HepG2 (cell line): ENCODE measurements around the gene HOXA10. TPM values are rescaled to one million over a fixed set of nuclear protein-coding genes. Genes with fewer than 3 reads are reported as not detected.

Source experiments
- ATAC-seq: fragments of 200-7000 bp; cut with Tn5 transposase; 3 replicates; pipeline ENCODE4 v1.9.1; 2020; ENCODE audit warnings: mild to moderate bottlenecking, moderate library complexity
- BruUV-seq: library from RNA; stranded (reverse); fragments of 400-500 nt; replicated peaks from 2 replicates; lab custom pipeline; 2021; lab: Mats Ljungman, UMichigan
- CTCF ChIA-PET: fragments of 300-600 bp; formaldehyde crosslinking; extraction: SDS; loops from one replicate; lab custom pipeline; 2021; ENCODE audit warnings: low total read pairs, inconsistent platforms, low intra/inter-chr PET ratio; lab: Yijun Ruan, JAX
- POLR2A ChIA-PET: fragments of 350-600 bp; sonication (Branson Sonifier 250); formaldehyde crosslinking; loops from one replicate; lab custom pipeline; 2020; ENCODE audit warnings: antibody characterized with exemption, inconsistent platforms; lab: Yijun Ruan, JAX
- DNase-seq: peaks from one replicate; pipeline ENCODE4 v3.0.0-alpha.2; 2015; ENCODE audit warnings: low spot score
- FAIRE-seq: peaks from 3 replicates; lab custom pipeline; 2011; peaks lifted over from hg19 to GRCh38; lab: Jason Lieb, UNC
- H2AFZ ChIP-seq: one replicate; pipeline ENCODE4 v1.6.1; 2011; ENCODE audit warnings: low read length, inconsistent platforms
- H3K27ac ChIP-seq: fragments of 300-600 bp; 3 replicates; pipeline ENCODE4 v1.8.0; 2011; ENCODE audit warnings: mixed run types, mild to moderate bottlenecking, mixed read lengths, low read length, inconsistent platforms; ENCODE audit not compliant: insufficient read depth; ENCODE audit errors: extremely low read length
- H3K27me3 ChIP-seq, 2 experiments: fragments of 200-600 bp in 1 of 2; 2 replicates in 1 of 2; 3 replicates in 1 of 2; pipeline versions ENCODE4 v1.6.0 to v1.8.0; 2011; ENCODE audit warnings: low read length in 2 of 2, mild to moderate bottlenecking in 2 of 2, moderate library complexity in 2 of 2, inconsistent platforms in 1 of 2; ENCODE audit not compliant: insufficient read depth in 2 of 2, control insufficient read depth in 1 of 2
- H3K36me3 ChIP-seq, 2 experiments: fragments of 200-600 bp in 1 of 2; replicated peaks in 1 of 2; 2 replicates in 1 of 2; 3 replicates in 1 of 2; pipeline versions ENCODE4 v1.5.1 to v1.8.0; 2011; ENCODE audit warnings: low read length in 2 of 2, inconsistent platforms in 1 of 2; ENCODE audit not compliant: insufficient read depth in 2 of 2, control insufficient read depth in 1 of 2
- H3K4me1 ChIP-seq: 2 replicates; pipeline ENCODE4 v1.5.1; 2012; ENCODE audit warnings: low read length, inconsistent platforms; ENCODE audit not compliant: insufficient read depth
- H3K4me2 ChIP-seq: 2 replicates; pipeline ENCODE4 v1.6.0; 2011; ENCODE audit warnings: low read depth, low read length, inconsistent platforms
- H3K4me3 ChIP-seq, 3 experiments: fragments of 200-600 bp in 1 of 3; sonication (generic), shearing (Covaris generic) in 1 of 3; replicated peaks in 1 of 3; 2 replicates each; pipeline ENCODE4 v1.5.1; 2011 to 2016; ENCODE audit warnings: low read length in 3 of 3, inconsistent platforms in 2 of 3, low read depth in 2 of 3, mild to moderate bottlenecking in 2 of 3, control low read depth in 1 of 3, mixed read lengths in 1 of 3; ENCODE audit not compliant: insufficient read depth in 1 of 3
- H3K79me2 ChIP-seq: one replicate; pipeline ENCODE4 v1.6.1; 2011; ENCODE audit warnings: low read length, inconsistent platforms; ENCODE audit not compliant: insufficient read depth
- H3K9ac ChIP-seq: 2 replicates; pipeline ENCODE4 v1.6.0; 2011; ENCODE audit warnings: mild to moderate bottlenecking, low read depth, low read length, inconsistent platforms; ENCODE audit not compliant: insufficient read depth
- H3K9me3 ChIP-seq: 2 replicates; pipeline ENCODE4 v1.5.1; 2012; ENCODE audit warnings: mild to moderate bottlenecking, low read length
- H4K20me1 ChIP-seq: 2 replicates; pipeline ENCODE4 v1.6.0; 2011; ENCODE audit warnings: inconsistent platforms, mild to moderate bottlenecking, low read length, moderate library complexity; ENCODE audit not compliant: insufficient read depth
- ATF7 ChIP-seq, 2 experiments: fragments of 450-650 bp in 1 of 2; sonication (generic) in 1 of 2; formaldehyde crosslinking in 1 of 2; IDR thresholded peaks; 2 replicates each; pipeline versions ENCODE4 v1.4.0 to v1.6.1; 2016 to 2020; ENCODE audit warnings: antibody characterized with exemption in 1 of 2, mild to moderate bottlenecking in 1 of 2, missing genetic modification reagents in 1 of 2
- BCLAF1 ChIP-seq: fragments of 450-650 bp; IDR thresholded peaks from 2 replicates; pipeline ENCODE4 v1.6.1; 2017; ENCODE audit warnings: mild to moderate bottlenecking
- CENPX ChIP-seq: sonication (generic); formaldehyde crosslinking; IDR thresholded peaks from 2 replicates; pipeline ENCODE4 v1.9.0; 2021; ENCODE audit warnings: mild to moderate bottlenecking, missing genetic modification reagents, moderate library complexity
- IKZF5 ChIP-seq: IDR thresholded peaks from 2 replicates; pipeline ENCODE4 v1.6.1; 2018; ENCODE audit warnings: missing genetic modification reagents, mild to moderate bottlenecking, missing compliant biosample characterization
- KDM4B ChIP-seq: sonication (generic); formaldehyde crosslinking; IDR thresholded peaks from 2 replicates; pipeline ENCODE4 v1.4.0; 2020; ENCODE audit warnings: missing genetic modification reagents
- MAFF ChIP-seq: IDR thresholded peaks from 2 replicates; pipeline ENCODE4 v1.6.1; 2011; ENCODE audit warnings: low read depth, low read length, improper control_type of control experiment
- U2AF2 ChIP-seq: fragments of 200-400 bp; formaldehyde crosslinking; IDR thresholded peaks from 2 replicates; pipeline ENCODE4 v1.6.1; 2017; ENCODE audit warnings: low read depth, mild to moderate bottlenecking, low read length
- ZNF709 ChIP-seq: sonication (generic); formaldehyde crosslinking; IDR thresholded peaks from 2 replicates; pipeline ENCODE4 v1.5.0; 2020; ENCODE audit warnings: mild to moderate bottlenecking, missing genetic modification reagents
- WGBS: methylation state at CpG from one replicate; pipeline ENCODE4 v1.1.6; 2017; ENCODE audit warnings: low lambda C conversion rate; 5-methylcytosine and 5-hydroxymethylcytosine counted together
- in situ Hi-C: cut with HindIII; loops from 2 replicates; pipeline ENCODE4 v1.10.0; 2017; ENCODE audit warnings: low pct_unique_long_range_greater_than_20kb; ENCODE audit not compliant: extremely low pct_ligation_motif_present
- intact Hi-C: fragments of 100-400 bp; cut with micrococcal nuclease; formaldehyde crosslinking; loops from one replicate; pipeline ENCODE4 v1.10.0; 2022; ENCODE audit not compliant: unreplicated experiment
- polyA plus RNA-seq, 8 experiments: library from polyadenylated mRNA; depleted of rRNA in 3 of 8; stranded (reverse) in 7 of 8; unstranded in 1 of 8; fragments of >200 nt; fragmentation: Illumina TruSeq in 4 of 8; extraction: Trizol in 4 of 8; gene quantifications; 2 replicates each; pipeline versions ENCODE4 v1.2.1 to v1.2.3, GENCODE V29; 2011 to 2016; ENCODE audit warnings: low read depth in 4 of 8, missing spikeins in 1 of 8, mixed read lengths in 1 of 8; ENCODE audit not compliant: insufficient read depth in 1 of 8
- total RNA-seq, 5 experiments: library from RNA; depleted of rRNA; stranded (reverse); fragments of >200 nt; fragmentation: Illumina TruSeq; extraction: Trizol; gene quantifications; 2 replicates each; pipeline ENCODE4 v1.2.3, GENCODE V29; 2016; ENCODE audit warnings: low read depth in 1 of 5

Gene HOXA10
- total and polyA plus RNA-seq, 2 of the 13 experiments (the other 11 are each of a cell fraction or from before 2014, with no cell fraction given), result not detected

GRCh38 chr7:27166531-27167505 is 7.3 kb downstream of the HOXA10 start:
- intact Hi-C loops, result no loop called here
- BruUV-seq, result no TSS peak

More at GRCh38 chr7:27166531-27167505, 7.3 kb downstream of the HOXA10 start:
- H3K9ac ChIP-seq, result no peak overlapping the region
- no peaks in the 10 kb centered on the region for H3K9me3 ChIP-seq
- ChIA-PET POLR2A (no interaction called here), CTCF (no interaction called here)
- H3K4me3 ChIP-seq, result no peak overlapping the region
- H3K4me2 ChIP-seq, result no peak overlapping the region
- peaks cover 13% of the 10 kb centered on the region for H3K4me1 ChIP-seq
- H3K27ac ChIP-seq, result no peak overlapping the region
- H2AFZ ChIP-seq, result no peak overlapping the region
- no peak for FAIRE-seq
- no peaks in the 10 kb centered on the region for H3K79me2 ChIP-seq
- no peak for DNase-seq
- no peak for ATAC-seq
- 69% methylated on average over 40 of the region's 50 CpGs for WGBS
- no peaks in the 10 kb centered on the region for H3K36me3 ChIP-seq
- TF ChIP-seq ATF7 (IDR thresholded peaks at IDR 0.05) (no peak), ATF7 (CRISPR knock-in tag; IDR thresholded peaks at IDR 0.05) (no peak), ZNF709 (CRISPR knock-in tag) (no peak), CENPX (CRISPR knock-in tag) (no peak), BCLAF1 (no peak), U2AF2 (no peak), MAFF (no peak), KDM4B (CRISPR knock-in tag) (no peak), IKZF5 (CRISPR knock-in tag) (no peak)
- TF ChIP-seq, all 625 proteins: peak for 0
- in situ Hi-C loops, result loop anchor here (25.0 kb wide), 1 partner anchor 1080 kb away; no protein-coding TSS in a partner anchor
- peaks cover 2 to 56% of the 10 kb centered on the region in 2 experiments for H3K27me3 ChIP-seq
- H4K20me1 ChIP-seq, result no peaks in the 10 kb centered on the region
